OCI-LY7 (cell line): Measurements from ENCODE around the gene FBRSL1. TPM values are rescaled to one million over a fixed set of nuclear protein-coding genes. Genes with fewer than 3 reads are reported as not detected.

Experiments
- BruUV-seq: library from RNA; stranded (reverse); fragments of 400-500 nt; replicated peaks from 2 replicates; lab custom pipeline; 2021; lab: Mats Ljungman, UMichigan
- CTCF ChIA-PET: fragments of 300-600 bp; sonication (Branson Sonifier 250); formaldehyde crosslinking; loops from one replicate; lab custom pipeline; 2022; ENCODE audit warnings: antibody characterized with exemption; ENCODE audit not compliant: unreplicated experiment; lab: Charles Lee
- POLR2A ChIA-PET: fragments of 300-600 bp; sonication (Branson Sonifier 250); formaldehyde crosslinking; loops from one replicate; lab custom pipeline; 2022; ENCODE audit warnings: antibody characterized with exemption; lab: Charles Lee
- DNase-seq: peaks from one replicate; pipeline ENCODE4 v3.0.0-alpha.2; 2015; ENCODE audit warnings: low spot score
- H2AFZ ChIP-seq: fragments of 200-600 bp; sonication (generic), shearing (Covaris generic); 2 replicates; pipeline ENCODE4 v1.6.1; 2014; ENCODE audit warnings: mild to moderate bottlenecking, antibody characterized with exemption, low read length, moderate library complexity
- H3K27ac ChIP-seq: fragments of 200-600 bp; sonication (generic); 2 replicates; pipeline ENCODE4 v1.5.1; 2014; ENCODE audit warnings: mixed run types, low read depth, mild to moderate bottlenecking, moderate library complexity, low read length, inconsistent platforms; ENCODE audit not compliant: poor library complexity, severe bottlenecking
- H3K36me3 ChIP-seq: fragments of 200-600 bp; sonication (generic); 2 replicates; pipeline ENCODE4 v1.6.1; 2014; ENCODE audit warnings: mild to moderate bottlenecking, antibody characterized with exemption, low read length, moderate library complexity, mixed read lengths; ENCODE audit not compliant: insufficient read depth
- H3K4me1 ChIP-seq: fragments of 200-600 bp; sonication (generic); 2 replicates; pipeline ENCODE4 v1.5.1; 2014; ENCODE audit warnings: mild to moderate bottlenecking, low read length; ENCODE audit not compliant: insufficient read depth, poor library complexity, severe bottlenecking
- H3K4me2 ChIP-seq: fragments of 200-600 bp; sonication (generic); 2 replicates; pipeline ENCODE4 v1.6.1; 2014; ENCODE audit warnings: mild to moderate bottlenecking, low read length
- H3K4me3 ChIP-seq: fragments of 200-600 bp; sonication (generic); 2 replicates; pipeline ENCODE4 v1.5.1; 2014; ENCODE audit warnings: mild to moderate bottlenecking, low read depth, low read length; ENCODE audit not compliant: poor library complexity, severe bottlenecking
- H3K79me2 ChIP-seq: fragments of 200-600 bp; sonication (generic); 2 replicates; pipeline ENCODE4 v1.6.1; 2016; ENCODE audit warnings: low read depth, mild to moderate bottlenecking, low read length, moderate library complexity, mixed read lengths; ENCODE audit not compliant: insufficient read depth
- H3K9me2 ChIP-seq: fragments of 200-600 bp; sonication (generic); 2 replicates; pipeline ENCODE4 v1.6.1; 2016; ENCODE audit warnings: mild to moderate bottlenecking, low read length, mixed read lengths; ENCODE audit not compliant: insufficient read depth
- H3K9me3 ChIP-seq: fragments of 200-600 bp; sonication (generic); 2 replicates; pipeline ENCODE4 v1.6.1; 2014; ENCODE audit warnings: mild to moderate bottlenecking, mixed run types, low read length, mixed read lengths
- H4K20me1 ChIP-seq: fragments of 200-600 bp; sonication (generic); 2 replicates; pipeline ENCODE4 v1.6.1; 2014; ENCODE audit warnings: mild to moderate bottlenecking, antibody characterized with exemption, low read length, moderate library complexity, mixed read lengths; ENCODE audit not compliant: insufficient read depth
- EZH2phosphoT487 ChIP-seq: fragments of 200-600 bp; sonication (generic); IDR thresholded peaks from 2 replicates; pipeline ENCODE4 v1.6.1; 2018; ENCODE audit warnings: low read depth, borderline replicate concordance, mild to moderate bottlenecking, mixed run types, antibody characterized with exemption, low read length, moderate library complexity, mixed read lengths
- intact Hi-C: fragments of 100-400 bp; cut with micrococcal nuclease; formaldehyde crosslinking; loops from one replicate; pipeline ENCODE4 v1.10.0; 2022; ENCODE audit not compliant: unreplicated experiment
- total RNA-seq, 2 experiments: library from RNA; depleted of rRNA in 1 of 2; stranded (reverse); fragments of >200 nt in 1 of 2; shearing (Covaris generic) in 1 of 2; gene quantifications; 2 replicates each; pipeline ENCODE4 v1.2.3, GENCODE V29; 2014 to 2022
- TF ChIP-seq, protein P1 (sequence below): fragments of 200-600 bp; sonication (generic); conservative IDR thresholded peaks from 2 replicates; pipeline ENCODE4 v1.5.1; 2014; ENCODE audit warnings: mild to moderate bottlenecking, antibody characterized with exemption, low read length, moderate library complexity, mixed read lengths

FBRSL1 gene
- total RNA-seq, 2 experiments from 2014 or later: 24.6 to 87.8 TPM

GRCh38 chr12:132464820-132465219, 25.1 kb upstream of the FBRSL1 start:
- ChIA-PET CTCF (no interaction called here), POLR2A (no interaction called here)
- BruUV-seq: no TSS peak
- no peaks in the 10 kb centered on the region for H3K79me2 ChIP-seq
- H4K20me1 ChIP-seq: no peaks in the 10 kb centered on the region
- H3K9me3 ChIP-seq: no peaks in the 10 kb centered on the region
- H3K27ac ChIP-seq: no peak overlapping the region
- H3K4me1 ChIP-seq: no peaks in the 10 kb centered on the region
- DNase-seq: no peak
- no peaks in the 10 kb centered on the region for H3K36me3 ChIP-seq
- H3K9me2 ChIP-seq: no peaks in the 10 kb centered on the region
- no peak overlapping the region for H3K4me3 ChIP-seq
- no peak for TF ChIP-seq EZH2phosphoT487
- TF ChIP-seq, protein P1, sequence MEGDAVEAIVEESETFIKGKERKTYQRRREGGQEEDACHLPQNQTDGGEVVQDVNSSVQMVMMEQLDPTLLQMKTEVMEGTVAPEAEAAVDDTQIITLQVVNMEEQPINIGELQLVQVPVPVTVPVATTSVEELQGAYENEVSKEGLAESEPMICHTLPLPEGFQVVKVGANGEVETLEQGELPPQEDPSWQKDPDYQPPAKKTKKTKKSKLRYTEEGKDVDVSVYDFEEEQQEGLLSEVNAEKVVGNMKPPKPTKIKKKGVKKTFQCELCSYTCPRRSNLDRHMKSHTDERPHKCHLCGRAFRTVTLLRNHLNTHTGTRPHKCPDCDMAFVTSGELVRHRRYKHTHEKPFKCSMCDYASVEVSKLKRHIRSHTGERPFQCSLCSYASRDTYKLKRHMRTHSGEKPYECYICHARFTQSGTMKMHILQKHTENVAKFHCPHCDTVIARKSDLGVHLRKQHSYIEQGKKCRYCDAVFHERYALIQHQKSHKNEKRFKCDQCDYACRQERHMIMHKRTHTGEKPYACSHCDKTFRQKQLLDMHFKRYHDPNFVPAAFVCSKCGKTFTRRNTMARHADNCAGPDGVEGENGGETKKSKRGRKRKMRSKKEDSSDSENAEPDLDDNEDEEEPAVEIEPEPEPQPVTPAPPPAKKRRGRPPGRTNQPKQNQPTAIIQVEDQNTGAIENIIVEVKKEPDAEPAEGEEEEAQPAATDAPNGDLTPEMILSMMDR: no peak
- intact Hi-C loops: no loop called here
- no peak overlapping the region for H3K4me2 ChIP-seq
- H2AFZ ChIP-seq: no peak overlapping the region

- no peak overlapping the region for H3K27ac ChIP-seq
- H3K36me3 ChIP-seq: no peaks in the 10 kb centered on the region
- no peak overlapping the region for H3K4me2 ChIP-seq
- H4K20me1 ChIP-seq: no peaks in the 10 kb centered on the region
- H3K9me3 ChIP-seq: no peaks in the 10 kb centered on the region
- no peak overlapping the region for H3K4me3 ChIP-seq
- CTCF ChIA-PET: no interaction called here
- H2AFZ ChIP-seq: no peak overlapping the region
- no peak for TF ChIP-seq EZH2phosphoT487
- TF ChIP-seq, protein P1: no peak
- no TSS peak for BruUV-seq
- no peaks in the 10 kb centered on the region for H3K79me2 ChIP-seq
- no peaks in the 10 kb centered on the region for H3K4me1 ChIP-seq
- POLR2A ChIA-PET: no interaction called here
- no peaks in the 10 kb centered on the region for H3K9me2 ChIP-seq
- intact Hi-C loops: no loop called here
- no peak for DNase-seq
Observed at GRCh38 chr12:132465269-132466190, 24.4 kb upstream of the FBRSL1 start.
